Suprapubic skin (tissue), 4 donors: ENCODE measurements around the gene DNMBP.

Source experiments
- EP300 ChIP-seq: sonication (generic); formaldehyde crosslinking; IDR thresholded peaks from one replicate; pipeline ENCODE4 v1.6.1; 2017; ENCODE audit warnings: antibody characterized with exemption
- POLR2A ChIP-seq, 2 donors: fragments of 450-650 bp; IDR thresholded peaks; one replicate each; pipeline ENCODE4 v1.6.1; 2017; ENCODE audit warnings: antibody characterized with exemption in 2 of 2, mild to moderate bottlenecking in 2 of 2, moderate library complexity in 2 of 2
- POLR2AphosphoS5 ChIP-seq, 3 donors: sonication (generic); formaldehyde crosslinking; IDR thresholded peaks; one replicate each; pipeline ENCODE4 v1.6.1; 2017; ENCODE audit warnings: antibody characterized with exemption in 3 of 3
- TF ChIP-seq, protein P1 (sequence below), 2 donors: fragments of 200-600 bp in 1 of 2; fragments of 450-650 bp in 1 of 2; sonication (generic) in 1 of 2; IDR thresholded peaks; one replicate each; pipeline ENCODE4 v1.5.1; 2016 to 2019; ENCODE audit warnings: antibody characterized with exemption in 2 of 2, mild to moderate bottlenecking in 1 of 2, moderate library complexity in 1 of 2

DNA sequence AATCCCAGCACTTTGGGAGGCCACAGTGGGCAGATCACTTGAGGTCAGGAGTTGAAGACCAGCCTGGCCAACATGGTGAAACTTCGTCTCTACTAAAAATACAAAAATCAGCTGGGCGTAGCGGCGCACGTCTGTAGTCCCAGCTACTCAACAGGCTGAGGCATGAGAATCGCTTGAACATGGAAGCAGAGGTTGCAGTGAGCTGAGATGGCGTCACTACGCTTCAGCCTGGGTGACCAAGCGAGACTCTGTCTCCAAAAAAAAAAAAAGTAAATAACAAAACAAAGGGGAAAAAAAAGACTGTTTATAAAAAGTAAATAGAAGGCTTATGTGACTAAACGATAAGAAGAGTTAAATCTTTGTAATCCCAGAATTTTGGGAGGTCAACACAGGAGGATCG is 15.0 kb upstream of the DNMBP start:
- no peak for TF ChIP-seq EP300
- no peak for TF ChIP-seq POLR2AphosphoS5 (IDR thresholded peaks at IDR 0.05)
- TF ChIP-seq, protein P1, sequence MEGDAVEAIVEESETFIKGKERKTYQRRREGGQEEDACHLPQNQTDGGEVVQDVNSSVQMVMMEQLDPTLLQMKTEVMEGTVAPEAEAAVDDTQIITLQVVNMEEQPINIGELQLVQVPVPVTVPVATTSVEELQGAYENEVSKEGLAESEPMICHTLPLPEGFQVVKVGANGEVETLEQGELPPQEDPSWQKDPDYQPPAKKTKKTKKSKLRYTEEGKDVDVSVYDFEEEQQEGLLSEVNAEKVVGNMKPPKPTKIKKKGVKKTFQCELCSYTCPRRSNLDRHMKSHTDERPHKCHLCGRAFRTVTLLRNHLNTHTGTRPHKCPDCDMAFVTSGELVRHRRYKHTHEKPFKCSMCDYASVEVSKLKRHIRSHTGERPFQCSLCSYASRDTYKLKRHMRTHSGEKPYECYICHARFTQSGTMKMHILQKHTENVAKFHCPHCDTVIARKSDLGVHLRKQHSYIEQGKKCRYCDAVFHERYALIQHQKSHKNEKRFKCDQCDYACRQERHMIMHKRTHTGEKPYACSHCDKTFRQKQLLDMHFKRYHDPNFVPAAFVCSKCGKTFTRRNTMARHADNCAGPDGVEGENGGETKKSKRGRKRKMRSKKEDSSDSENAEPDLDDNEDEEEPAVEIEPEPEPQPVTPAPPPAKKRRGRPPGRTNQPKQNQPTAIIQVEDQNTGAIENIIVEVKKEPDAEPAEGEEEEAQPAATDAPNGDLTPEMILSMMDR (IDR thresholded peaks at IDR 0.05), result no peak
- TF ChIP-seq POLR2A (IDR thresholded peaks at IDR 0.05), result no peak
